HG03060 (cell line): ENCODE data around the gene GABBR2.

Experiments
- ATAC-seq: cut with Tn5 transposase; IDR thresholded peaks from one replicate; pipeline ENCODE4 v1.9.1; 2021; ENCODE audit warnings: low read depth, moderate number of reproducible peaks; ENCODE audit not compliant: unreplicated experiment

GABBR2 gene

GRCh38 chr9:98639133-98639532 is 69.6 kb downstream of the GABBR2 start:
- no peak for ATAC-seq

GRCh38 chr9:98637381-98637780 is 71.4 kb downstream of the GABBR2 start:
- ATAC-seq, result no peak

- ATAC-seq, result no peak
These were observed 73.4 kb downstream of the GABBR2 start for GRCh38 chr9:98635374-98635773.

GRCh38 chr9:98634685-98635336 is 73.9 kb downstream of the GABBR2 start:
- ATAC-seq, result no peak

GRCh38 chr9:98632839-98633238 is 75.9 kb downstream of the GABBR2 start:
- no peak for ATAC-seq

GRCh38 chr9:98627296-98627695 is 81.4 kb downstream of the GABBR2 start:
- ATAC-seq, result no peak

GRCh38 chr9:98625728-98626127 is 83.0 kb downstream of the GABBR2 start:
- no peak for ATAC-seq

GRCh38 chr9:98619788-98620187 is 88.9 kb downstream of the GABBR2 start:
- ATAC-seq, result no peak

- ATAC-seq, result no peak
These were observed 93.1 kb downstream of the GABBR2 start for GRCh38 chr9:98615633-98616032.

- no peak for ATAC-seq
These were observed 93.8 kb downstream of the GABBR2 start for GRCh38 chr9:98614941-98615340.

- ATAC-seq, result no peak
These were observed 96.5 kb downstream of the GABBR2 start for GRCh38 chr9:98612061-98612752.

- no peak for ATAC-seq
These were observed 97.4 kb downstream of the GABBR2 start for GRCh38 chr9:98611319-98611718.

GRCh38 chr9:98610711-98611110 is 98.0 kb downstream of the GABBR2 start:
- ATAC-seq, result no peak

GRCh38 chr9:98610211-98610610 is 98.5 kb downstream of the GABBR2 start:
- no peak for ATAC-seq

GRCh38 chr9:98609646-98610045 is 99.1 kb downstream of the GABBR2 start:
- no peak for ATAC-seq

- ATAC-seq, result no peak
These were observed 100.9 kb downstream of the GABBR2 start for GRCh38 chr9:98607787-98608186.

GRCh38 chr9:98607152-98607551 is 101.6 kb downstream of the GABBR2 start:
- no peak for ATAC-seq

- ATAC-seq, result no peak
These were observed 102.0 kb downstream of the GABBR2 start for GRCh38 chr9:98606730-98607129.

- no peak for ATAC-seq
These were observed 103.6 kb downstream of the GABBR2 start for GRCh38 chr9:98605116-98605515.

GRCh38 chr9:98603821-98604383 is 104.8 kb downstream of the GABBR2 start:
- ATAC-seq, result no peak

GRCh38 chr9:98602839-98603500 is 105.8 kb downstream of the GABBR2 start:
- ATAC-seq, result no peak
